Hepatocyte (in vitro differentiated cells): ENCODE data around the gene SMPDL3B.

Experiments used
- EZH2 ChIP-seq: fragments of 200-600 bp; sonication (generic); IDR thresholded peaks from 2 replicates; pipeline ENCODE4 v1.6.1; 2016; ENCODE audit warnings: antibody characterized with exemption, mild to moderate bottlenecking, borderline replicate concordance
- EZH2phosphoT487 ChIP-seq: fragments of 200-600 bp; sonication (generic); IDR thresholded peaks from one replicate; pipeline ENCODE4 v1.6.1; 2018; ENCODE audit warnings: antibody characterized with exemption, mild to moderate bottlenecking, low read depth, moderate library complexity; ENCODE audit not compliant: unreplicated experiment, severe bottlenecking
- TF ChIP-seq, protein P1 (sequence below): fragments of 200-600 bp; sonication (generic); IDR thresholded peaks from 2 replicates; pipeline ENCODE4 v1.5.1; 2016; ENCODE audit warnings: antibody characterized with exemption, mild to moderate bottlenecking; ENCODE audit not compliant: poor library complexity

DNA sequence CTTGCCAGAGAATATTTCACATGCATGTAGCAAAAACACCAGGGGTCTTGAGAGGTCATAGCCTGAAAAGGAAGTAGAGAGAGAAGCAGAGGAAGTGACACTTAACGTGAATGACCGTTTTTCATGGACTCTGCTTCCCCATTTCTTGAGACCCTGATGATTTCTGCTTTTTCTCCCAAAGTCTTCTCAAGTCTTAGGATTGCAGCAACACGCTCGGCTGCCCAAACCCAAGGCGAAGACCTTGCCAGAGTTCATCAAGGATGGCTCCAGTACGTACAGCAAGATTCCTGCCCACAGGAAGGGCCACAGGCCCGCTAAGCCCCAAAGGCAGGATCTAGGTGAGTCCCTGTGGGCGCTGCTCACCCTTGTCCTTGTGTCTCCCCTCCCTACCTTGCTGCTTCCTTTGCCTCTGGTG lies 49.7 kb upstream of the SMPDL3B start:
- TF ChIP-seq, protein P1, sequence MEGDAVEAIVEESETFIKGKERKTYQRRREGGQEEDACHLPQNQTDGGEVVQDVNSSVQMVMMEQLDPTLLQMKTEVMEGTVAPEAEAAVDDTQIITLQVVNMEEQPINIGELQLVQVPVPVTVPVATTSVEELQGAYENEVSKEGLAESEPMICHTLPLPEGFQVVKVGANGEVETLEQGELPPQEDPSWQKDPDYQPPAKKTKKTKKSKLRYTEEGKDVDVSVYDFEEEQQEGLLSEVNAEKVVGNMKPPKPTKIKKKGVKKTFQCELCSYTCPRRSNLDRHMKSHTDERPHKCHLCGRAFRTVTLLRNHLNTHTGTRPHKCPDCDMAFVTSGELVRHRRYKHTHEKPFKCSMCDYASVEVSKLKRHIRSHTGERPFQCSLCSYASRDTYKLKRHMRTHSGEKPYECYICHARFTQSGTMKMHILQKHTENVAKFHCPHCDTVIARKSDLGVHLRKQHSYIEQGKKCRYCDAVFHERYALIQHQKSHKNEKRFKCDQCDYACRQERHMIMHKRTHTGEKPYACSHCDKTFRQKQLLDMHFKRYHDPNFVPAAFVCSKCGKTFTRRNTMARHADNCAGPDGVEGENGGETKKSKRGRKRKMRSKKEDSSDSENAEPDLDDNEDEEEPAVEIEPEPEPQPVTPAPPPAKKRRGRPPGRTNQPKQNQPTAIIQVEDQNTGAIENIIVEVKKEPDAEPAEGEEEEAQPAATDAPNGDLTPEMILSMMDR: no peak
- TF ChIP-seq EZH2phosphoT487 (no peak), EZH2 (no peak)
